ENCODE measurements around the gene OR2T4. TPM values are rescaled to one million over a fixed set of nuclear protein-coding genes. Genes with fewer than 3 reads are reported as not detected.

Gene OR2T4
- not detected for total RNA-seq
- not detected for polyA plus RNA-seq
- long read RNA-seq, donor 1, result 0 reads
- long read RNA-seq, donor 2, result 0 reads

GRCh38 chr1:248361121-248361715, at the start of gene OR2T4:
Gene OR2T4, plus strand, starts transcription at chr1:248361665. Its CDS starts 0 bp downstream, at chr1:248361665.
- intact Hi-C loops (cut with DNase I; ENCODE audit: low total_unique reads), result no loop called here

GRCh38 chr1:248316796-248317195, 44.7 kb upstream of the OR2T4 start:
- intact Hi-C loops (cut with DNase I; ENCODE audit: low total_unique reads), result no loop called here
- no peak overlapping the region for H3K27ac ChIP-seq
- H3K27me3 ChIP-seq (replicated peaks in 1 of 7), result peaks cover 0 to 19% (median 0%) of the 10 kb centered on the region in 7 donors
- no peaks in the 10 kb centered on the region for H3K4me1 ChIP-seq
- H3K4me3 ChIP-seq, result no peak overlapping the region
- DNase-seq, result no peak
- no peaks in the 10 kb centered on the region for H3K36me3 ChIP-seq
- TF ChIP-seq POLR2A (IDR thresholded peaks at IDR 0.05) (no peak), CTCF (IDR thresholded peaks at IDR 0.05 in 8 of 11, conservative IDR thresholded peaks at IDR 0.05 in 3 of 11) (no peak), POLR2AphosphoS5 (IDR thresholded peaks at IDR 0.05) (no peak)
- WGBS, 5 donors, result 83 to 95% (median 89%) methylated on average over 10 to 11 of the region's 11 CpGs
- H3K9me3 ChIP-seq, result peaks cover 0 to 45% (median 17%) of the 10 kb centered on the region in 8 donors

More at GRCh38 chr1:248361121-248361715, at the start of gene OR2T4:
- Histone ChIP-seq H3K4me3 (no peak within 1 kb of the TSS), H3K4me1 (no peaks in the 10 kb centered on the region), H3K27ac (no peak within 1 kb of the TSS), H3K36me3 (no peaks in the 10 kb centered on the region), H3K9me3 (peaks cover 0 to 17% (median 4%) of the 10 kb centered on the region in 8 donors), H3K27me3 (replicated peaks in 1 of 7) (no peaks in the 10 kb centered on the region)
- TF ChIP-seq POLR2AphosphoS5 (IDR thresholded peaks at IDR 0.05) (no peak), POLR2A (IDR thresholded peaks at IDR 0.05) (no peak), CTCF (IDR thresholded peaks at IDR 0.05 in 8 of 11, conservative IDR thresholded peaks at IDR 0.05 in 3 of 11) (no peak)
- WGBS, 5 donors, result 38 to 56% (median 50%) methylated on average over 3 of the region's 3 CpGs
- no peak for DNase-seq

- Histone ChIP-seq H3K27ac (no peak within 1 kb of the TSS), H3K4me1 (no peaks in the 10 kb centered on the region), H3K4me3 (no peak within 1 kb of the TSS), H3K9me3 (peaks cover 0 to 3% (median 0%) of the 10 kb centered on the region in 8 donors), H3K27me3 (replicated peaks in 1 of 7) (no peaks in the 10 kb centered on the region), H3K36me3 (no peaks in the 10 kb centered on the region)
- DNase-seq, result no peak
- intact Hi-C loops (cut with DNase I; ENCODE audit: low total_unique reads), result no loop called here
- 85 to 100% (median 90%) methylated on average over 1 of the region's 1 CpG for WGBS, 5 donors
- TF ChIP-seq POLR2A (IDR thresholded peaks at IDR 0.05), result no peak
- TF ChIP-seq CTCF (IDR thresholded peaks at IDR 0.05 in 8 of 11, conservative IDR thresholded peaks at IDR 0.05 in 3 of 11), result no peak
- TF ChIP-seq POLR2AphosphoS5 (IDR thresholded peaks at IDR 0.05), result no peak
Observed at GRCh38 chr1:248324468-248324867, 37.0 kb upstream of the OR2T4 start, which contains the start of gene OR2M7. Gene OR2M7, minus strand, starts transcription at chr1:248324568. Its CDS starts 0 bp downstream, at chr1:248324568.

- Histone ChIP-seq H3K4me3 (no peak overlapping the region), H3K27me3 (replicated peaks in 1 of 7) (no peaks in the 10 kb centered on the region), H3K36me3 (no peaks in the 10 kb centered on the region), H3K4me1 (no peaks in the 10 kb centered on the region), H3K9me3 (no peaks in the 10 kb centered on the region), H3K27ac (no peak overlapping the region)
- TF ChIP-seq CTCF (IDR thresholded peaks at IDR 0.05 in 8 of 11, conservative IDR thresholded peaks at IDR 0.05 in 3 of 11), result no peak
- no peak for TF ChIP-seq POLR2A (IDR thresholded peaks at IDR 0.05)
- no peak for TF ChIP-seq POLR2AphosphoS5 (IDR thresholded peaks at IDR 0.05)
- intact Hi-C loops (cut with DNase I; ENCODE audit: low total_unique reads), result no loop called here
- no peak for DNase-seq
- 47 to 56% (median 51%) methylated on average over 3 of the region's 3 CpGs for WGBS, 5 donors
Observed at GRCh38 chr1:248343451-248343850, 18.0 kb upstream of the OR2T4 start.

Data from spleen (tissue), 13 donors.